Measurements from ENCODE around the gene CTNNA2.

GRCh38 chr2:79861059-79861374 is 348.2 kb downstream of the CTNNA2 start:
- TF ChIP-seq TAF1 (IDR thresholded peaks at IDR 0.05; ENCODE audit: borderline replicate concordance, insufficient read depth, low read length) (no peak), SIN3A (IDR thresholded peaks at IDR 0.05; ENCODE audit: borderline replicate concordance, insufficient read depth, low read length) (no peak), POLR2AphosphoS5 (IDR thresholded peaks at IDR 0.05; ENCODE audit: low read depth, low read length) (no peak), FOXP2 (optimal IDR thresholded peaks at IDR 0.05; ENCODE audit: borderline replicate concordance, extremely low read depth, extremely low read length, insufficient read depth) (no peak)
- TF ChIP-seq, protein P1, sequence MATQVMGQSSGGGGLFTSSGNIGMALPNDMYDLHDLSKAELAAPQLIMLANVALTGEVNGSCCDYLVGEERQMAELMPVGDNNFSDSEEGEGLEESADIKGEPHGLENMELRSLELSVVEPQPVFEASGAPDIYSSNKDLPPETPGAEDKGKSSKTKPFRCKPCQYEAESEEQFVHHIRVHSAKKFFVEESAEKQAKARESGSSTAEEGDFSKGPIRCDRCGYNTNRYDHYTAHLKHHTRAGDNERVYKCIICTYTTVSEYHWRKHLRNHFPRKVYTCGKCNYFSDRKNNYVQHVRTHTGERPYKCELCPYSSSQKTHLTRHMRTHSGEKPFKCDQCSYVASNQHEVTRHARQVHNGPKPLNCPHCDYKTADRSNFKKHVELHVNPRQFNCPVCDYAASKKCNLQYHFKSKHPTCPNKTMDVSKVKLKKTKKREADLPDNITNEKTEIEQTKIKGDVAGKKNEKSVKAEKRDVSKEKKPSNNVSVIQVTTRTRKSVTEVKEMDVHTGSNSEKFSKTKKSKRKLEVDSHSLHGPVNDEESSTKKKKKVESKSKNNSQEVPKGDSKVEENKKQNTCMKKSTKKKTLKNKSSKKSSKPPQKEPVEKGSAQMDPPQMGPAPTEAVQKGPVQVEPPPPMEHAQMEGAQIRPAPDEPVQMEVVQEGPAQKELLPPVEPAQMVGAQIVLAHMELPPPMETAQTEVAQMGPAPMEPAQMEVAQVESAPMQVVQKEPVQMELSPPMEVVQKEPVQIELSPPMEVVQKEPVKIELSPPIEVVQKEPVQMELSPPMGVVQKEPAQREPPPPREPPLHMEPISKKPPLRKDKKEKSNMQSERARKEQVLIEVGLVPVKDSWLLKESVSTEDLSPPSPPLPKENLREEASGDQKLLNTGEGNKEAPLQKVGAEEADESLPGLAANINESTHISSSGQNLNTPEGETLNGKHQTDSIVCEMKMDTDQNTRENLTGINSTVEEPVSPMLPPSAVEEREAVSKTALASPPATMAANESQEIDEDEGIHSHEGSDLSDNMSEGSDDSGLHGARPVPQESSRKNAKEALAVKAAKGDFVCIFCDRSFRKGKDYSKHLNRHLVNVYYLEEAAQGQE (IDR thresholded peaks at IDR 0.05; ENCODE audit: insufficient read depth in 1 of 2, low read depth in 2 of 2, low read length in 2 of 2): no peak
